Measurements from ENCODE around the gene DYRK1A.

DNA sequence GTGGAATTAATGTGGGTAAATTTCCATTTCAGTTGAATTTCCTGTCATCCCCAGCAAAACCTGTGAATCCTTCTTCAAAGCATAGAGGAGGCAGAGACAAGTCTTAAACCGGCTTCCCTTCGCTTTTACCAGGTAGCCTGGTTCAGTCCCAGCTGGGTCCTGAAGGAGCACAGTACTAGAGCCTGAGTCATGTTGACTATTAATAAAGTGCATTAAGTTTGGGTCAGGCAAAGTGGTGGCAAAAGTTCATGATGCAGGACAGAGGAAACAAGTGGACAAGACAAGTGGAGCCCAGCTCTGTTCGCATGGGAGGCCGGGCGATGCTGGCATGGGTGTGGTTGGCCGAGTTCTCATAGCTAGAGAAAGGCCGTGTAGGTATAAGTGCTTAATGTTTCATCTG lies 150.4 kb downstream of the DYRK1A start:
- TF ChIP-seq BRCA1 (IDR thresholded peaks at IDR 0.05; ENCODE audit: low read depth, low read length) (no peak), SIN3A (IDR thresholded peaks at IDR 0.05; ENCODE audit: low read depth, low read length) (no peak), EZH2 (IDR thresholded peaks at IDR 0.05; ENCODE audit: borderline replicate concordance, control insufficient read depth, low read depth, low read length) (no peak), HDAC6 (IDR thresholded peaks at IDR 0.05; ENCODE audit: unreplicated experiment) (no peak), MTA2 (IDR thresholded peaks at IDR 0.05; ENCODE audit: low read depth) (no peak), CTCF (IDR thresholded peaks at IDR 0.05 in 2 of 3, conservative IDR thresholded peaks at IDR 0.05 in 1 of 3; ENCODE audit: control insufficient read depth in 2 of 3, extremely low read depth in 1 of 3, insufficient read depth in 1 of 3, low read depth in 3 of 3, low read length in 3 of 3) (no peak), ESRRA (IDR thresholded peaks at IDR 0.05; ENCODE audit: low read length) (no peak), FOXM1 (IDR thresholded peaks at IDR 0.05; ENCODE audit: low read depth, low read length) (no peak)

Data from GM12878 (cell line).